Embryonic facial prominence (tissue), 1 donor: ENCODE results near the gene MC3R.
"Not testable (repeated sequence)": the region's sequence is repeated elsewhere in the genome, so short reads cannot be mapped to it uniquely, and the experiment has no call there.

ENCODE experiments used
- DNase-seq: peaks from one replicate; pipeline ENCODE4 v3.0.0-alpha.2; 2016; ENCODE audit errors: extremely low spot score

Gene MC3R

GRCh38 chr20:56247954-56248782, at the start of gene MC3R:
Gene MC3R (plus strand): TSS chr20:56248732. CDS start chr20:56248844, 112 bp downstream.
- DNase-seq = no peak

- no peak for DNase-seq
These were observed 48.1 kb upstream of the MC3R start for GRCh38 chr20:56200456-56200855.

GRCh38 chr20:56202493-56203077, 45.9 kb upstream of the MC3R start:
- DNase-seq = no peak

- no peak for DNase-seq
These were observed 44.3 kb upstream of the MC3R start for GRCh38 chr20:56204206-56204605.

GRCh38 chr20:56205346-56205745, 43.2 kb upstream of the MC3R start:
- no peak for DNase-seq

GRCh38 chr20:56207656-56208055, 40.9 kb upstream of the MC3R start:
- DNase-seq = no peak

GRCh38 chr20:56208121-56208520, 40.4 kb upstream of the MC3R start:
- no peak for DNase-seq

GRCh38 chr20:56211051-56211450, 37.5 kb upstream of the MC3R start:
- no peak for DNase-seq

- no peak for DNase-seq
These were observed 36.4 kb upstream of the MC3R start for GRCh38 chr20:56212091-56212490.

- no peak for DNase-seq
These were observed 35.2 kb upstream of the MC3R start for GRCh38 chr20:56213321-56213720.

GRCh38 chr20:56215115-56215514, 33.4 kb upstream of the MC3R start:
- DNase-seq = no peak

GRCh38 chr20:56217829-56218228, 30.7 kb upstream of the MC3R start:
- DNase-seq = no peak

- not testable (repeated sequence) for DNase-seq
These were observed 27.3 kb upstream of the MC3R start for GRCh38 chr20:56221186-56221585.

GRCh38 chr20:56222201-56222600, 26.3 kb upstream of the MC3R start:
- DNase-seq = no peak

- no peak for DNase-seq
These were observed 25.6 kb upstream of the MC3R start for GRCh38 chr20:56222945-56223344.

GRCh38 chr20:56223352-56223751, 25.2 kb upstream of the MC3R start:
- DNase-seq = no peak

GRCh38 chr20:56228021-56228420, 20.5 kb upstream of the MC3R start:
- no peak for DNase-seq

GRCh38 chr20:56229812-56230211, 18.7 kb upstream of the MC3R start:
- no peak for DNase-seq

GRCh38 chr20:56234110-56234509, 14.4 kb upstream of the MC3R start:
- DNase-seq = no peak

- DNase-seq = no peak
These were observed 11.2 kb upstream of the MC3R start for GRCh38 chr20:56237335-56237734.

- DNase-seq = no peak
These were observed 4.3 kb upstream of the MC3R start for GRCh38 chr20:56244259-56244658.

- DNase-seq = no peak
These were observed 2.8 kb upstream of the MC3R start for GRCh38 chr20:56245761-56246160.

GRCh38 chr20:56249244-56249955, 868 bp downstream of the MC3R start:
- DNase-seq = no peak
